GM03348 (cell line): ENCODE data around the gene TEX35.

Source experiments
- DNase-seq: peaks from one replicate; pipeline ENCODE4 v3.0.0; 2012; ENCODE audit warnings: low spot score

The TEX35 gene

GRCh38 chr1:178520803-178521202 is 7.9 kb downstream of the TEX35 start:
- DNase-seq: no peak

- DNase-seq: no peak
These were observed 8.3 kb downstream of the TEX35 start for GRCh38 chr1:178521241-178521640.

- no peak for DNase-seq
These were observed 14.2 kb downstream of the TEX35 start for GRCh38 chr1:178527117-178527516.

GRCh38 chr1:178528228-178528952 is 15.5 kb downstream of the TEX35 start:
- DNase-seq: no peak

GRCh38 chr1:178528953-178529335 is 16.0 kb downstream of the TEX35 start:
- DNase-seq: no peak

GRCh38 chr1:178529364-178530036 is 16.6 kb downstream of the TEX35 start:
- no peak for DNase-seq

GRCh38 chr1:178530037-178530402 is 17.1 kb downstream of the TEX35 start:
- DNase-seq: peak; percentile 83

GRCh38 chr1:178530502-178530901 is 17.6 kb downstream of the TEX35 start:
- no peak for DNase-seq

GRCh38 chr1:178531887-178532286 is 19.0 kb downstream of the TEX35 start:
- DNase-seq: no peak

- DNase-seq: peak; percentile 90
These were observed 19.5 kb downstream of the TEX35 start for GRCh38 chr1:178532392-178532791.

GRCh38 chr1:178533121-178533946 is 20.4 kb downstream of the TEX35 start:
- DNase-seq: no peak

GRCh38 chr1:178534137-178534868 is 21.4 kb downstream of the TEX35 start:
- DNase-seq: no peak

- no peak for DNase-seq
These were observed 23.4 kb downstream of the TEX35 start for GRCh38 chr1:178536329-178536728.

GRCh38 chr1:178536844-178537371 is 24.0 kb downstream of the TEX35 start:
- DNase-seq: peak; percentile 95

GRCh38 chr1:178537382-178538090 is 24.6 kb downstream of the TEX35 start:
- no peak for DNase-seq

GRCh38 chr1:178538192-178538916 is 25.4 kb downstream of the TEX35 start:
- DNase-seq: peak; percentile 72

- no peak for DNase-seq
These were observed 26.4 kb downstream of the TEX35 start for GRCh38 chr1:178539291-178539690.

GRCh38 chr1:178540204-178540603 is 27.3 kb downstream of the TEX35 start:
- DNase-seq: no peak

- peak; percentile 82 for DNase-seq
These were observed 27.7 kb downstream of the TEX35 start for GRCh38 chr1:178540646-178541045.

GRCh38 chr1:178541379-178541778 is 28.5 kb downstream of the TEX35 start:
- no peak for DNase-seq
